HG02870 (cell line): ENCODE data around the gene FLYWCH2.
"Not testable (repeated sequence)": the region's sequence is repeated elsewhere in the genome, so short reads cannot be mapped to it uniquely, and the experiment has no call there.

Experiments
- ATAC-seq: cut with Tn5 transposase; IDR thresholded peaks from one replicate; pipeline ENCODE4 v1.9.1; 2021; ENCODE audit warnings: mild to moderate bottlenecking, moderate library complexity; ENCODE audit not compliant: unreplicated experiment

Gene FLYWCH2

GRCh38 chr16:2881783-2882649, 999 bp upstream of the FLYWCH2 start:
- ATAC-seq, result peak; percentile 3

DNA sequence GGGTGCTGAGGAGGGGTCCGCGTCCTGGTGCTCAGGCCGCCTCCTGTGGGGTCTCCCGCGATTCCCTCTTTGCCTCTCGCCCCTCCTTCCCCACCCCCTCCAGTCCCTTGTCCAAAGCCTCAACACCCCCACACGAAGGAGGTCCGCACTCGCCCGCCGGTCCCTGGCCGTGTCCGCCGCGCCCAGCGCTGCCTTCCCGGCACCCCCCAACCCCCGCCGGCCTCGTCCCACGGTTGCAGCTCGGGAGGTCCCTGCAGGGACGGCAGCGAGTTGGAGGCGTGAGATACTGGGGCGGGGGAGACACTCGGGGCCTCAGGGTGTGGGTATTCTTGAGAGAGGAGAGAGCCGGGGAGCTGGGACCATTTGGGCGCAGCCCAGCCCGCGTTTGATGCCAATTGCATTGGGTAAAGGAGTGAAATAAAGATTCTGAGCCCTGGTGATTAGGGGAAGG, 468 bp downstream of the FLYWCH2 start:
- ATAC-seq, result no peak

GRCh38 chr16:2884041-2884451, 1.0 kb downstream of the FLYWCH2 start:
- no peak for ATAC-seq

- ATAC-seq, result no peak
Observed at GRCh38 chr16:2894231-2894630, 11.2 kb downstream of the FLYWCH2 start.

- no peak for ATAC-seq
Observed at GRCh38 chr16:2895813-2896212, 12.8 kb downstream of the FLYWCH2 start.

- no peak for ATAC-seq
Observed at GRCh38 chr16:2896480-2897010, 13.5 kb downstream of the FLYWCH2 start.

- no peak for ATAC-seq
Observed at GRCh38 chr16:2897110-2897509, 14.1 kb downstream of the FLYWCH2 start.

DNA sequence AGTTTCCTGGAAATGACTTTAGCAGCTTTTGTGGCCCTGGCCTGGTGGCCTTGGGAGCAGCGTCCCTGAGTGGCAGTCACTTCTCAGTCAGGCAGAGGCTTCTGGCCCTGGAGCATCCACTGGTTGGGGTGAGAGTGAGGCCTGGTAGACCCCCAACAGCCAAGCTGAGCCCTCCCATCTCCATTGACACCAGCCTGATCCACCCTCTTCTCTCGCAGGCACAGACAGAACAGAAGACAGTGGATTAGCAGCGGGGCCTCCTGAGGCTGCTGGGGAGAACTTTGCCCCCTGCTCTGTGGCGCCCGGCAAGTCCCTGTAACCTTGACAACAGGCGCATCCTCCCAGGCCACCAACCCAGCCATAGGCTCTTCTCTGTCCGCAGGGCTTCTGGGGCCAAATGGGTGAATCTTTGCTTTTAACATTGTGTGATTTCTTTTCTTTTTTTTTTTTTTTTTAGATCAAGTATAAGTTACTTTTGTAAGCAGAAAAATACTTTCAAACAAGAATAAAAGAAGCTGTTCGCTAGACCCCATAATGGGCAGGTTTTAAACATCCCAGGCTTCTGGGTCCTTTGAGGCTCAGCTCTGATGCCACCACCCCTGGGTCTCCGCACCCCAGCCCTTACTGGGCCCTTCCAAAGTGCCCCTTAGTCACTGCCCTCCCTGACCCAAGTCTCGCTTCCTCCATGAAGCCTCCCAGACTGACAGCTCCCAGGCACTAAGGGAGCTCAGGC, 16.0 kb downstream of the FLYWCH2 start:
- no peak for ATAC-seq

GRCh38 chr16:2899564-2900072, 16.6 kb downstream of the FLYWCH2 start:
- ATAC-seq, result no peak

DNA sequence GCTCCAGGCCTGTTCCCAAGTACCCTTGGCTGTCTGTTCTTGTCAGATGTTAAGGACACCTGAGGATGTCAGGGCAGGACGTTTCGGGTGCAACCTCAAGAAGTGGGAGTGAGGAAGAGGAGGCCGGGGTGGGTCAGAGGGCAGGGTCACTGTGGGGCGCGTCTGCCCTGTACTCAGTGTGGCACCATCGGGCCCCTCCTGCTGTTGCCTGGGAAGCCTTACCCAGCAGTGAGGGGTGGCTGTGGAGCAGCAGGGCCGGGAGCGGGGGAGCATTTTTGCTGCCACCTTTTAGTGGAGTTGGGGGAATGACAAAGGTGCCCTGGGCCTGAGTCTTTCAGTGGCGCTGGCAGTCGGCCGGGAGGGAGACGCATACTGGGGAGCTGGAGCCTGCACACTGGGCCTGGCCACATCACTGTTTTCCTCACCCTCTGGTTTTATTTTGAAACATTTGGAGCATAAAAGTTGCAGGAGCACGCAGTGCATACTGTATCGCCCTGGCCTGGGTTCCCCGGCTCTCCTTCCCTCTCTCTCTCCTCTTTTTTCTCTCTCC, 17.6 kb downstream of the FLYWCH2 start:
- no peak for ATAC-seq

DNA sequence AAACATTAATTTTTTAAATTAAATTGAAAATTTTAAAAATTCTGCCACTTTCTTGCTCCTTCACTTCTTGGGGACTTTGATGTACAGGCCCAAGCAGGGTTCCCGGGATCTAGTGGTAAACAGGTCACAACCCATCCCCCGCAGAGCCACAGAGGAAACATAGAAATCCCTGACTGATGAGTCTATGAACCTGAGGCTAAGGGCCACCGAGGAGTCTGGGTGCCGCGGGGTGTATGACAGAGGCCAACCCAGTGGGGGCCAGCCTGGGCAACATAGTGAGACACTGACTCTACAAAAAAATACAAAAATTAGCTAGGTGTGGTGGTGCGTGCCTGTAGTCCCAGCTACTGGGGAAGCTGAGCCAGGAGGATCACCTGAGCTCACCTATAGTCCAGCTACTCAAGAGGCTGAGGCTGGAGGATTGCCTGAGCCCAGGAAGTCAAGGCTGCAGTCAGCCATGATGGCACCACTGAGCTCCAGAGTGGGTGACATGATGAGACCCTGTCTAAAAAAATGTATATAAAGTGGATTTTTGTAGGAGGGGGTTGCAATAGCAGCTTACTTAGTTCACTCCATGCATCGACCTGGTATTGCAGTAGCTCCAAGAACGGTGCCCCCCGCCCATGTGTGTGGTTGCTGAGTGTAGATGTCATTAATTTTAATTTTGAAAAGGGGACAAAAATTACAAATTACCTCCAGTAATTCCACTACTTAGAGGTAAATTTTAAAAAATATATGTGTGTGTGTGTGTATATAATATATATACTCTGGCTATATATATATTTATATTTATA, 19.5 kb downstream of the FLYWCH2 start:
- ATAC-seq, result no peak

- ATAC-seq, result no peak
Observed at GRCh38 chr16:2904100-2904921, 21.3 kb downstream of the FLYWCH2 start.

DNA sequence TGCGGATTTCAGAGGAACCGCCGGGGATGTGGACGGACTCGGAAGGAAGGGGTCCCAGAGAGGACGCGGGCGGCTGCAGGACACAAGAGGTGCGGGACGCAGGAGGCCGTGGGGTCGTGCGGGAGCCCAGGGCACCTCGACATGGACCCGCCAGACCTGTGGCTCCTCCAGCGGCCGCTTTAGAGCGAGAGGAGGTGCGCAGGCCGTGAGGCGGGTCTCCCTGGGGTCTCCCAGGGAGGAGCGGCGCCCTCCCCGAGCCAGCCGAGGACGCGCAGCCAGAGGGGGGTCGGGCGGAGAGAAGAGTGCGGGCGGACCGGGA, 21.9 kb downstream of the FLYWCH2 start:
- ATAC-seq, result peak; percentile 16

- ATAC-seq, result peak; percentile 69
Observed at GRCh38 chr16:2905241-2905987, 22.4 kb downstream of the FLYWCH2 start.

- ATAC-seq, result no peak
Observed at GRCh38 chr16:2905988-2906387, 23.0 kb downstream of the FLYWCH2 start.

- not testable (repeated sequence) for ATAC-seq
Observed at GRCh38 chr16:2907084-2907753, 24.2 kb downstream of the FLYWCH2 start.

DNA sequence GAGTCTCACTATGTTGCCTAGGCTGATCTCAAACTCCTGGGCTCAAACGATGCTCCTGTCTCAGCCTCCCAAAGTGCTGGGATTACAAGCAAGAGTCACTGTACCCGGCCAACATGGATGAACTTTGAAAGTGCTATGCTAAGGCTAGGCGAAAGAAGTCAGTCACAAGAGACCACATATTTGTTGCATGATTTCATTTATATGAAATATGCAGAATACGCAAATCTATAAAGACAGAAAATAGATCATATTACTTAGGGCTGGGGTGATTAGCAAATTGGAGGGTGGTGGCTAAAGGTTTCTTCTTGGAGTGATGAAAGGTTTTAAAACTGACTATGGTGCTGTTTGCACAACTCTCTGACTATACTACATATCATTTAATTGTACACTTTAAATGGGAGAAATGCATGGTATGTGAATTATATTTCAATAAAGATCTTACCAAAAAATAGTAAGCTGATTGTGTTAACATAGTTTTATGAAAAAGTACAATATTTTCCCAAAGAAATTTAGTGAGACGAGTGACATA, 27.5 kb downstream of the FLYWCH2 start:
- no peak for ATAC-seq

GRCh38 chr16:2911638-2912329, 28.8 kb downstream of the FLYWCH2 start, which contains the start of gene FLYWCH1:
FLYWCH1 (plus strand) TSS chr16:2911931; CDS start chr16:2929686, 17,755 bp downstream.
- peak; percentile 97 for ATAC-seq
